ENCODE measurements around the gene RAB38. TPM values are rescaled to one million over a fixed set of nuclear protein-coding genes. Genes with fewer than 3 reads are reported as not detected.

RAB38 gene
- total RNA-seq, 2 donors from 2014 or later = 0.70 to 2.1 TPM

DNA sequence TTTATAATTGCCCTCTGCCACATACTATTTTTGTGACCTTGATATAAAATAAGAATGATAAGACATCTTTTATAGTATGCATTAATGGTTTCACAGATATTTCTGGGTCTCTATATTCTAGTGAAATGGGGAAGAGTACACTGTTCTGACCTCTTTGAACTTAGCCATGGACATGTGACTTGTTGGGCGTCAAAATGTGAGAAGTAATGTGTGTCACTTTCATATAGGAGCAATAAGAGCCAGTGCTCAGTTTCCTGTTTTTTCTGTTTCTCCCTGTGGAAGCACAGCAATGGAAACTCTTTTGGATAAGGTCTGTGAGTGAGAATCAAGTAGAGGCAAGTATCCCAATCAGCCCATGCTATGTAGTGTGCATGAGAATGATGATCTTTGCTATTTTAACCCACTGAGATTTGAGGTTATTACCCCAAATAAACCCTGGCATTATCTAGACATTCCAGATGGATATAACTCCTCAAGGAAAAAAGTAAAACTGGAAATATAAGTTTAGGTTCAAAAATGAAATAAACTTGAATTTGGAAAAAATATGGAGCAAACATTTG is 60.7 kb downstream of the RAB38 start:
- DNase-seq (no peak), ATAC-seq (no peak)
- intact Hi-C loops (cut with DNase I, micrococcal nuclease) = no loop called here

DNA sequence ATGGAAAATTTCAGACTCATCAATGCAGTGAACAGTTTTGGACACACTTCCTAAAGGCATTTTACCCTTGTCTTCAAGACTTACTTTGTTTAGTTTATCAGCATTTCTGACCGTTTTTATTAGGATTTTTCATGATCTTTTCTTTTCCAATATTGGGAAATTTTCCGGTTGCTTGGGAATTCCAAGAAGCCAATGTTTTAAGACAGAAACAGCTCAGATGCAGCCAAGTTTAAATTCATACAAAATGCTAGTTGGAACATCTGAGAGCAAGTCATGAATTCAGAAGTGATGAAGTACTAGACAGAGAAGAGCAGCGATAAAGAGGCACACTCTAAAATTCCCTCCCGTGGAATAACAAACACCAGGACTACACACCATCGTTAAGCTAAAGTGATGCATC is 68.6 kb downstream of the RAB38 start:
- DNase-seq (no peak), ATAC-seq (no peak)
- intact Hi-C loops (cut with DNase I, micrococcal nuclease) = no loop called here

DNA sequence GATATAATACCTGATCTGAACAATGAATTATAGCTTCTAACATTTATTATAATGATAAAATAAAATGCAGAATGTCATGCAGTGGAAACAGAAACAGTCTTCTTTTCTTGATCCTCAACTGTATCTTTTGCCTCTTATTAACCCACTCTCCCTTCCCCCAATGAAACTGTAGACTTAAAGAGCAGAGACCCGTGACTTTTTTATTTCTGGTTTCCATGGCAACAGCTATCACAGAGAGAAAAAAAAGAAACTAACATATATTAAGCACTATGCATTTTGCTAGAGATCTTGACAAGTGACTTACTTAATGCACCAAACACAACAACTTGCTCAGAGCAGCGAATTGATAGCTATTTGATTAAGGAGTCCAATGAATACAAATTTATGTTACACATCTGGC is 69.3 kb downstream of the RAB38 start:
- ATAC-seq (no peak), DNase-seq (no peak)
- intact Hi-C loops (cut with DNase I, micrococcal nuclease) = no loop called here

DNA sequence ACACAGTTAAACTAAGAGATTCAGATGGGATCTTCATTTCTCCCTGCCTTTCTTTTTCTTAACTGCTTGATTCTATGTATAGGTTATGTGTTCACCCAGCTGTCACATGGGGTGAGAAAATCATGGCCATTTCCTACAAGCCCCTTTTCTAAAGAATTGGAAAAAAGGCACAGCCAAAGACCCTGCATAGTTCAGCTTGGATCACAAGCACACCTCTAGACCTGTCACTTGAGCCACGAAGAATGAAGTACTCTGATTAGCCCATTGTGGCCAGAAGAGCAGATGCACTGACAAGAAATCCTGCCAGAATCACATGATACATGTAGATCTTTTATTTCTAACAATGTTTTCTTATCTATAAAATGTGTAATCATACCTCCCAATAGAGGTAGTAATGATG is 69.7 kb downstream of the RAB38 start:
- DNase-seq (no peak), ATAC-seq (no peak)
- intact Hi-C loops (cut with DNase I, micrococcal nuclease) = no loop called here

DNA sequence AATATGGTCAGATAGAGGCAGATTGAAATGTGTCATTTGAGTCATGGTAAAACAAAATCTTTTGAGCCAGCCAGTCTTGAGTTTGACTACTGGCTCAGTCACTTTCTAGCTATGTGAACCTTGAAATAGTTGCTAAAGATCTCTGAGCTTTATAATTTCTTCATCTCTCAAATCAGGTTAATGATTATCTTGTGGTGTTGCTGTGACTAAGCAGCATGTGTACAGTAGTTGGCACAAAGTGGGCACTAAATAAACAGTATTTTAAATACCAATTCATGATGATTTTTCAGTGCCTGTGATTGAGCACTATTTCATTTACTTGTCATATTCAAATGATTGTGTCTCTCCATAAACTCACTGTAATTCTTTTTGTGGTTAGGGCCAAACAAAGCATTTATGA is 70.8 kb downstream of the RAB38 start:
- intact Hi-C loops (cut with DNase I, micrococcal nuclease) = no loop called here
- DNase-seq = no peak
- ATAC-seq = peak; percentile 78

DNA sequence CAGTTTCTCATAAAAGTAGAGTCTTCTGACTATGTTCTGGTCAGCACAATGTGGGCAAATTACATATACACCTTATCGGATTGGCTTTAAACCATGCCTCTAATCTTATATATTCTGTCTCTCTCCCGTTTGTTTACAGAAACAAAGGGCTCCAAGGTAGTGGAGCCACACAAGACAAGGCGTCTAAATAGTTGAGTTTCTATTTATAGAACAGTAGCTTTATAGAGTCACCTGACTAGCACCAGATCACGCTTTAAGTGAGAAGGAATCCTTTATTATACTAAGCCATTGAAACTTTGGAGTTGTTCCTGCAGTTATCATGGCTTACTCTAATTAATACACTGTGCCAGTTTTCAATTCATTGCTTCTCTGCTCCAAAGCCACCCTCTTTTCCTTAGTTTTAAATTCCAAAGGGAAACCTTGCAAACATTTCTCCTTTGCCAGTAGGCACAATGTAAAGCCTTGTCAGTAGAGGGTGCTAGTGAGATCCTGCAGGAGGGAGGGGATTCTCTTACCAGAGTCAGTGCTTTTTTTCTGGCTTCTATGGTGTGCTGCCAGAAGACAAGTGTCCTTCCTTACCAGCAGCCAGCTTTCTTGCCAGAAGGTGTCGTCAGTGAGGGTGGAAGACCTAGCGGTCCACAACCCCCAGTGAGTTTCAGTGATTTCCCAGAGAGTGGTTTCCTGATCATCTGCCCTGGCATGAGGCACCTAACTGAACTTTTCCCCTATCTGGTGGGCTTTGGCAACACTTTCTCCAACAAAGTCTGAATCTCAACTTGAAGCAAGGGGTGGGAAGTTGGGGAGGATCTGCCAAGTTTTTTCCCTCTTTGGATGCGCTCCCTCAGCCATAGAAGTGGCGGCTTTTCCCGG is 71.7 kb downstream of the RAB38 start:
- ATAC-seq = peak; percentile 86
- intact Hi-C loops (cut with DNase I, micrococcal nuclease) = no loop called here
- DNase-seq = peak in 1 of 2 donors; percentile 6

DNA sequence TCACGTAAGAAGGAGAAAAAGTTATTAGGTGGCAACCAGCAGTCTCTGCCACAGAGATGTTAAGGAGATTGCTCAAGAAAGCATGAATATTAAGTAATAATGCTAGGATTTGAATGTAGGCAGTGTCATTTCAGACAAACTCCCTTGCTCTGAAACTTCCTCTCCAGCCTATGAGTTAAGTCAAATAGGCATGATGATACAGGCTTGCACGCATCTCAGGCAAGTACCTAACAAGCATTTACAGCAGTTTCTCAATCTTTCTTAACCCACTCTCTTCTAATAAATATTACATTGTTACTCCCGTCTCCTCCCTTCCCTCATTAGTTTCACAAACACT is 72.7 kb downstream of the RAB38 start:
- intact Hi-C loops (cut with DNase I, micrococcal nuclease) = no loop called here
- no peak for ATAC-seq
- DNase-seq = no peak

DNA sequence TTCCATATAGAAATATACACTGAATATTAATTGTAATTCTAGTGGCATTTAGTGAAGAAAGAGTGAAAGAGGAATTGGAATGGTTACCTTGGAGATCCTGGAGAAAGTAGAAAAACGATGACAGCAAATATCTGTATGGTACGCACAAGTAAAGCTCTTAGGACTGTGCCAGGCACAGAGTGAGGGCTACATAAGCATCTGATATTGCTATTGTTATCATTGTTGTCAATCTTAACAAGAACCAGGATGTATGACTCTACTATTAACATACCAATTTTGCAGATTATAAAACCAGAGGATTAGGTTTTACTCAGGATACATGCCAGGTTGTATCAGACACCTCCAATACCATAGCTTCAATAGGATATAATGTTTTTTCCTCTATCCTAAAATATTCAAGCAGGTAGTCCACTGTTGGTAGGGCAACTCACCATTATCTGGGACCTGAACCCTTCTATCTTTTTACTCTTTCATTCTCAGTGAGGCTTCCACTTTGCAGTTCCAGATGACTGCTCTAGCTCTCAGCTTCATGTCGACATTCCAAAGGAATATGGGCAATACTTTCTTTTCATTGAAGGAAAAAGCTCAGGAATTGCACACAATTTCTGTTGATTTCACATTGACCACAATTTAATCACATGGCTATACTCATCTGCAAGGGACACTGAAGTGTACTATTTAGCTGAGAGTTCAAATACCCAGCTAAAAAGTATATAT is 73.2 kb downstream of the RAB38 start:
- ATAC-seq (no peak), DNase-seq (no peak)
- intact Hi-C loops (cut with DNase I, micrococcal nuclease) = no loop called here

DNA sequence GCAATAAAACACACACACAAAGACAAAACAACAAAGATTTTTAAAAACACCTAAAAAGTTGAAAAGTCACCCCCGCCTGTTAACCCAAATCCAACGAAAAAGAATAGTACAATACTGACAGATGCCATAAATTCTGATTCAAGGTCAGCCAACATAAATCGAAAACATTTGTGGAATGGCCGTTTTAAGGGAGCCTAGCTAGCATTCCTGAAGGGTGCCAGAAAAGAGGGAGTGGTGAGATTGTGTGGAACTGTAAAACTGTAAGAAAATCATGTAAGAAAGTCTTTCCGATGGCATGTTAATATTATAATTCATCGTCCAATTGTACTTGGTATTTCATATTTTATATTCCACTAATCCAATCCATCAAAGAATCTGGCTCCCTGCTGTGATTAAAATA is 75.1 kb downstream of the RAB38 start:
- intact Hi-C loops (cut with DNase I, micrococcal nuclease) = no loop called here
- ATAC-seq (no peak), DNase-seq (no peak)

DNA sequence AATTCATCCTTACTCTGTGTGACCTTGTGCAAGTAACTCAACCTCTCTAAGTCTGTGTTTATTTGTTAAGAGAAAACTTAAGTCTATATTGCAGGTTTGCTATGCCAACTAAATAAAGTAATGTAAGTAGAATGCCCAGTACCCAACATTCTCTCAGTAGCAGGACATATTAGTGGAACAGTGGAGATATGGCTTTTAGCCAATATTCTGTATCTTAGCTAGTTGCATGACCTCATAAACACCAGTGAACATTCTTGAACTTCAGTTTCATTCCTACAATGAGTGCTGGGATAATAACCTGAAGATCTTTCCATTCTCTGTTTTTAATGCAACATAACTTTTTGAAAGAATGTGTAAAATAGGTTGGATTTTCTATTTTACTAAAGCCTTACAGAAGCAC is 77.0 kb downstream of the RAB38 start:
- ATAC-seq (no peak), DNase-seq (no peak)

DNA sequence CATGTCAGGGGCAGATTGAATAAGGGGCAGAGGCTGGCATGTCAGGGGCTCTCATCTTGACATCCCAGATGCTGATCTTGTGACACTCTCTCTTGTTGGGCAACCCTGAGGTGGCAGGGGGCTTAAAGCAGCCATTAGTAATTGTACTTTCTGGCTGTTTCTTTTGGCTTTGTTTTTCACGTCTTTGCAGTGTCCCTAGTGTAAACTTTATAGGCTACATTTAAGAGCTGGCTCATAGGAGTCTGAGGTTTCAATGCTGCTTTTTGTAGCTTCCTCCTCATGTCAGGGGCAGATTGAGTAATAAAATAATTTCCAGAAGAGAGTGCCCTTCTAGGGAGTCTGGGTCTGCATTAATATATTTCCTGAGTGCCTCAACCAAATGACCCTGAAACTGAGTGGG is 86.1 kb downstream of the RAB38 start:
- intact Hi-C loops (cut with DNase I, micrococcal nuclease) = no loop called here
- DNase-seq = no peak
- ATAC-seq = no peak

More for the DNA sequence above, 77.0 kb downstream of the RAB38 start:
- intact Hi-C loops (cut with DNase I, micrococcal nuclease) = no loop called here

DNA sequence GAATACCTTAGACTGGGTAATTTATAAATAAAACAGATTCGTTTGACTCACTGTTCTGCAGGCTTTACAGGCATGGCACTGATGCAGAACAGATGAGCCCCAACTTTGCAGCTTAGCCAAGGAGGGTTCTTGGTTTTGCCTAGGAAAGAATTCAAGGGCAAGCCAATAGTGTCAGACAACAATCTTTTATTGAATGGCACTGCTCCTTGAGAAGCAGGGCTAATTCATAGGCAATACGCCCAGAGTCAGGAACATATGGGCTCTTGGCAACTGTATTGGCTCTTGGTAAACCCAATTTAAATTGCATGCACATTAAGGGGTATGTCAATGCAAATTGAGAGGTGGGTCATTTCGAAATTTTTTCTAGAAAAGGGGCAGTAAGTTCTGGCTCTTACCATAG is 87.9 kb downstream of the RAB38 start:
- ATAC-seq = no peak
- intact Hi-C loops (cut with DNase I, micrococcal nuclease) = no loop called here
- DNase-seq = no peak

DNA sequence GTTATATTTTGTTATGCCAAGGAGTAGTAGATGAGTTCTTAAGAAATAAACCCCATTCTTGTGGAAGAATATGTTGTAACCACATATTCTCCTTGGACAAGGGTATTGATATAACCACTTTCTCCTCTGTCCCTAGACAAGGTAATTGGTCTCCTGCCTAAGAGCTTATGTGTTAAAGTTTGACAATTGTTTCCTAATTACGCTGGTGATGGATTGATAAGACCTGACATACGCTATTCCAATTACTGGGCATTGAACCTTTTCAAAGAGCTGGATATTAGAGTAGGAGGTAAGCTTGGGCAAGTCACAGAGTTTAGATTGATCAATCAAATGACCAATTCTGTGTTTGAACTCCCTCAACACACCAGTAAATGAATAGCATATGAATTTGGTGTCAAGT is 88.9 kb downstream of the RAB38 start:
- intact Hi-C loops (cut with DNase I, micrococcal nuclease) = no loop called here
- no peak for ATAC-seq
- DNase-seq = no peak

DNA sequence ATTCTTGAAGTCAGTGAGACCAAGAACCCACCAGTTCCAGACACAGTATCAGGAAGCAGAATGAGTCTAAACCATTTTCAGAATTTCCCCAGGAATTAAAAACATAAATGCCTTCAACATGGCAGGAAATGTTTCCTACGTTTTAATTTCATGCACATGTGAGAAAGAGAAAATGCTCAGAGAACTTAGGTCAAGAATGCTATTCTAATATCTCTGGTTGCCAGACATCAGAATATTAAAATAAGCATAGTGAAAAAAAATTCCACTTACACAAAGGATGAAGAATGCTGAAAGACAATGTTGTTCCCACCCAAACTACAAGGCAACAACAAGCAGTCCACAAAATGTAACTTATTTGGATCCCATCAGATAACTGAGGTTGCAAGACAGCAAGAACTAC is 104.8 kb downstream of the RAB38 start:
- no peak for ATAC-seq

DNA sequence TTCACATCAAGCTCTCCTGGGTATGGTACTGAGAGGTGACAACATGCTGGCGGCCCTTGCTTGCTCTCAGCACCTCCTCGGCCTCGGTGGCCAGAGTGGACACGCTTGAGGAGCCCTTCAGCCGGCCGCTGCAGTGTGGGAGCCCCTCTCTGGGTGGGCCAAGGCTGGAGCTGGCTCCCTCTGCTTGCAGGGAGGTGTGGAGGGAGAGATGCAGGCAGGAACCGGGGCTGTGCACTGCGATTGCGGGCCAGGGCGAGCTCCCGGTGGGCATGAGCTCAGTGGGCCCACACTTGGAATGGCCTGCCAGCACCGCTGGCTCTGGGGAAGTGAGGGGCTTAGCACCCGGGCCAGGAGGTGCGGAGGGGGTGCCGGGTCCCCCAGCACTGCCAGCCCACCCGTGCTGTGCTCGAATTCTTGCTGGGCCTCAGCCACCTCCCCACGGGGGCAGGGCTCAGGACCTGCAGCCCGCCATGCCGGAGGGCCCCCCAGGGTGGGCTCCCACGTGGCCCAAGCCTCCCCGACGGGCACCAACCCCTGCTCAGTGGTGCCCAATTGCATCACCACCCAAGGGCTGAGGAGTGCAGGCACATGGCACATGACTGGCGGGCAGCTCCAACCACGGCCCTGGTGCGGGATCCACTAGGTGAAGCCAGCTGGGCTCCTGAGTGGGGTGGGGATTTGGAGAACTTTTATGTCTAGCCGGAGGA is 106.2 kb downstream of the RAB38 start:
- ATAC-seq (no peak), DNase-seq (no peak)
- intact Hi-C loops (cut with DNase I, micrococcal nuclease) = no loop called here

More for the DNA sequence above, 104.8 kb downstream of the RAB38 start:
- DNase-seq = no peak
- intact Hi-C loops (cut with DNase I, micrococcal nuclease) = no loop called here

DNA sequence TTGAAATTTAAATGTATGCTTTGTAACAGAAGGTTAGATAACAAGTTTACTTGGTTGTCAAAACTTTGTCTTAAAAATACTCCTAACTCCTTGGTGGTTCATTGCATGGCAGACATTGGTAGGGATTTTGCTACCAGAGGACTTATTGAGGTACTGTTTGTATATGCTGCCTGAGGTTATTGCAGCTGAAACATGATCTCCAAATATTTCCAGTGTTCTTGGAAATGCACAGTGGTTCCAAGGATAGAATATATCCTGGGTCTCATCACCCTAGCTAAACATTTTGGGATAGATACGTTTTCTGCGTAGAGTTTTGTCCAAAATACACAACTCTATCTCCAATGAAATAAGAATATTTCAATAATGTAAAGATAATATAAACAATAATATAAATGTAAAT is 109.2 kb downstream of the RAB38 start:
- DNase-seq (no peak), ATAC-seq (no peak)
- intact Hi-C loops (cut with DNase I, micrococcal nuclease) = no loop called here

DNA sequence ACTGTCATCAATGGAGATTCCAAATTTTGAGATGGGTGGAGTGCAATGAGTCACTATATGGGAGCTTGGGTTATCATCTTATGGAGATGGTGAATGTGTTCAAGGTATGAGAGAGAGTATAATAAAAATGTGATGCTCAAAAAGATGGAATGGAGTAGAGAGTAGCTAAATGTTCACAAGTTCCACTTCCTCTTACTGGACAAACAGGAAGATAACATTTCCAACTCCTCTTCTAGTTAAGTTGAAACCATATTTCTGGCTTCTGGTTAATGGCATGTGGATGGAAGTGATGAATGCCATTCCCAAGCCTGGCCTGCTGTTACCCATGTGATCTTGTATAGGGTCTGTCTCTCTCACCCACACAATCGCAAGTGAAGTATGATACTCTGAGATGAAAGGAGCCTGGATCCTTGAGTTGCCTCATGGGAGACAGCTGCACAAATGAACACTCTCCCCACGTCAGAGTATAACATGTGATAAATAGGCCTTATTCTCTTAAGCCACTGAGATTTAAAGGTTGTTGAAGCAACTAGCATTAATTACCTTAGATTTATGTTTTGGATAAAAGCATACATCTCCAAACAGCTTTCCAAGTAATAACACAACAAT is 111.0 kb downstream of the RAB38 start:
- no peak for DNase-seq
- intact Hi-C loops (cut with DNase I, micrococcal nuclease) = no loop called here
- no peak for ATAC-seq
